ENCODE results near the gene POU2F2.

Gene POU2F2

DNA sequence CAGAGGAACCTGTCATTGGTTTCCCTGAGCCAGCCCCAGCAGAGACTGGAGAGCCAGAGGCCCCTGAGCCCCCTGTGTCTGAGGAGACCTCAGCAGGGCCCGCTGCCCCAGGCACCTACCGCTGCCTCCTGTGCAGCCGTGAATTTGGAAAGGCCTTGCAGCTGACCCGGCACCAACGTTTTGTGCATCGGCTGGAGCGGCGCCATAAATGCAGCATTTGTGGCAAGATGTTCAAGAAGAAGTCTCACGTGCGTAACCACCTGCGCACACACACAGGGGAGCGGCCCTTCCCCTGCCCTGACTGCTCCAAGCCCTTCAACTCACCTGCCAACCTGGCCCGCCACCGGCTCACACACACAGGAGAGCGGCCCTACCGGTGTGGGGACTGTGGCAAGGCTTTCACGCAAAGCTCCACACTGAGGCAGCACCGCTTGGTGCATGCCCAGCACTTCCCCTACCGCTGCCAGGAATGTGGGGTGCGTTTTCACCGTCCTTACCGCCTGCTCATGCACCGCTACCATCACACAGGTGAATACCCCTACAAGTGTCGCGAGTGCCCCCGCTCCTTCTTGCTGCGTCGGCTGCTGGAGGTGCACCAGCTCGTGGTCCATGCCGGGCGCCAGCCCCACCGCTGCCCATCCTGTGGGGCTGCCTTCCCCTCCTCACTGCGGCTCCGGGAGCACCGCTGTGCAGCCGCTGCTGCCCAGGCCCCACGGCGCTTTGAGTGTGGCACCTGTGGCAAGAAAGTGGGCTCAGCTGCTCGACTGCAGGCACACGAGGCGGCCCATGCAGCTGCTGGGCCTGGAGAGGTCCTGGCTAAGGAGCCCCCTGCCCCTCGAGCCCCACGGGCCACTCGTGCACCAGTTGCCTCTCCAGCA lies 52.1 kb downstream of the POU2F2 start:
- no peak for DNase-seq (ENCODE audit: low read depth)

DNA sequence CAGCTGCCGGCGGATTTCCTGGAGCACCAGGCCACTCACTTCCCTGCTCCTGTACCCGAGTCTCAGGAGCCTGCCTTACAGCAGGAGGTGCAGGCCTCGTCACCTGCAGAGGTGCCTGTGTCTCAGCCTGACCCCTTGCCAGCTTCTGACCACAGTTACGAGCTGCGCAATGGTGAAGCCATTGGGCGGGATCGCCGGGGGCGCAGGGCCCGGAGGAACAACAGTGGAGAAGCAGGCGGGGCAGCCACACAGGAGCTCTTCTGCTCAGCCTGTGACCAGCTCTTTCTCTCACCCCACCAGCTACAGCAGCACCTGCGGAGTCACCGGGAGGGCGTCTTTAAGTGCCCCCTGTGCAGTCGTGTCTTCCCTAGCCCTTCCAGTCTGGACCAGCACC lies 53.0 kb downstream of the POU2F2 start:
- DNase-seq (ENCODE audit: low read depth): no peak

- DNase-seq (ENCODE audit: low read depth): no peak
These were observed 53.5 kb downstream of the POU2F2 start for GRCh38 chr19:42078538-42079275.

DNA sequence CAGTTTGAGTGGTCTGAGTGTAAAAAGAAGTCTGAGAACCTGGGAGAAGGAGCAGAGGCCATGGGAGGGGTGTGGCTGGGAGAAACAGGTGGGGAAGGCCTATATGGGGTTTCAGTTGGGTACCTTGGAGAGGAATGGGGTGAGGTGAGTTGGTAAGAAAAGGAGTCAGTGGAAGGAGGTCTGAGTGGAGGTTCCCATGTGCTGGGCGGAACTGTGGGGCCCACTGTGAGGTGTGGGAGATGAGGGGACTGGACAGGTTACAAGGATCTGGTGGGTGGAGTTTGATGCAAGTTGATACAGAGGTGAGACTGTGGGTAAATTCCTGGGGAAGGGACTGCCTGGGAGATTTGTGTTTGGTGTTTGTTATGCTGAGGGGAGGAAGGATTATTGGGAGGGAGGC lies 54.2 kb downstream of the POU2F2 start:
- DNase-seq (ENCODE audit: low read depth): no peak

- DNase-seq (ENCODE audit: low read depth): no peak
These were observed 55.8 kb downstream of the POU2F2 start for GRCh38 chr19:42076380-42076944.

- peak; percentile 96 for DNase-seq (ENCODE audit: low read depth)
These were observed 56.4 kb downstream of the POU2F2 start, which contains the start of gene ZNF574 for GRCh38 chr19:42075616-42076379. Gene ZNF574 (plus strand): TSS chr19:42076166. CDS start chr19:42078607, 2,441 bp downstream.

DNA sequence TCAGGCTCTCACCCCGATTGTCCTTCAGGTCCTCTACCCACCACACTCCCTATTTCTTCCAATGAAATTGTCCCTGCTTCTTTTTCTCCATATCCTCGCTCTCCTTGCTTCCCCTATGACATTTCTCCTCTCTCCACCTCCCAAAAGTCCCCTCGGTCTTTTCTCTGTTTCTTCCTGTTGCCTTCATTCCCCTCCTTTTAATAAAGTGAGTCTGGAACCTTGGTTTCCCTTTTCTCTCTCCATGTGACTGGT lies 57.0 kb downstream of the POU2F2 start:
- DNase-seq (ENCODE audit: low read depth): no peak

DNA sequence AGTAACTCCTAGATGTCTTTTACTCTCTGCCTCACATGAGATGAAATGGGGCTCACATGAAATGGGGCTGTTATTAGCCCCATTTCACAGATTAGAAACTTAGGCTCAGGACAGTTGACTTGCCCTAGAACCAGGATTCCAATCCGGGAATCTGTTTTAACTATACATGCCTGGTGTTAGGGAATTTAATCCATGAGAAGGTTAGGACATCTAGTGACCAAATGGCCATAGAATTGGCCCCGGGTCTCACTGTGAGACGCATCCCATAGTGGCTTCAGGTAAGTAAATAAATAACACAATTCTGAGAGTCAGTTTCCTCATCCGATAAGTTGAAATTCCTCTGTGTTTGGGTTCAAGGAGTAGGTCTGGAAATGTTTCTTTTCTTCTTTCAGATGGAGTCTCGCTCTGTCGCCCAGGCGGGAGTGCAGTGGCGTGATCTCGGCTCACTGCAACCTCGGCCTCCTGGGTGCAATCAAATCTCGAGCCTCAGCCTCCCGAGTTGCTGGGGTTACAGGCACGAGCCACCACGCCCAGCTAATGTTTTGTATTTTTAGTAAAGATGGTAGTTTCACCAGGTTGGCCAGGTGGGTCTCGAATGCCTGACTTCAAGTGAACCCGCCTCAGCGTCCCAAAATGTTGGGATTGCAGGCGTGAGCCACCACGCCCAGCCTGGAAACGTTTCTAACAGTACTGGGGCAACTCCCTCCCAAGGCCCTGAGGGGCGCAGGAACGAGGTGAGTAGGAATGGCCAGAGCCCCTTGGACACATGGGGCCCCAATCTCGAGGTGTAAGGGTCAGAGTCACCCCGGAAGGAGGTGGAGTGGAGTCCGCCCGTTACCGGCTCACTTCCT lies 57.5 kb downstream of the POU2F2 start:
- no peak for DNase-seq (ENCODE audit: low read depth)

- no peak for DNase-seq (ENCODE audit: low read depth)
These were observed 61.0 kb downstream of the POU2F2 start for GRCh38 chr19:42071247-42071646.

DNA sequence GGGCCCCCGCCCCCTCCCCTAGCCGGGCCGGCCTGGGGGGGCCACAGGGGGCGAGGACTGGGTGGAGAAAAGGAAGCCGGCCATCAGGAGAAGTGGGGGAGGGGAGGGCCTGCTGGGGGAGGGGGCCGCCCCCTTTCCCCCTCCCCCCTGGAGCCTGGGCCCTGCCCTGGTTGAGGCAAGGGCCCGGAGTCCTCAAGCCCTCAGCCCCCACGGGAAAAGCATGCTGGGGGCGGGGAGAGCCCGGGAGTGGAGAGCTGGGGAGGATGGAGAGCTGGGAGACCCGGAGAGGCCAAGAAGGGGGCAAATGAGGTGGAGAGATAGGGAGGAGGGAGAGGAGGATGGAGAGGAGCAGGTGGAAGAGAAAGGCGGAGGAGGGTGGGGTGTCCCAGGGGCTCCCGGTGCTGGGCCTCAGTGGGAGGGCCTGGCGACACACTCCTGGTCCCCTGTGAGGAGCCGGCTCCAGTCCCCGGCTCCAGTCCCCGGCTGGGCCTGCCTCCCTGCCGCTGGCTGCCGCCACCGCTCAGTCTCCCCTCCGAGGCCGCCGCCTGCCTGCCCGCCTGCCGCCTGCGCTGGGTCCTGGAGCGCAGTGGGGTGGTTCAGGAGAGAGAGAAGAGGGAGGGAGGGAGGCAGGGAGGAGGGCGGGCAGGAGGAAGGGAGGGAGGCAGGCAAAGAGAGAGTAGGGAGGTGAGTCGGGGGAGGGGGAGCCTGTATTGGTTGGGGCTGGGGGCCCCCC lies 62.5 kb downstream of the POU2F2 start, which contains the start of gene GRIK5:
GRIK5 (minus strand) TSS at position 588 of the 733 bp plus-strand sequence. CDS start 4,436 bp downstream, outside the sequence.
- DNase-seq (ENCODE audit: low read depth): no peak

- no peak for DNase-seq (ENCODE audit: low read depth)
These were observed 63.3 kb downstream of the POU2F2 start for GRCh38 chr19:42068756-42069571.

- no peak for DNase-seq (ENCODE audit: low read depth)
These were observed 63.9 kb downstream of the POU2F2 start for GRCh38 chr19:42068361-42068755.

DNA sequence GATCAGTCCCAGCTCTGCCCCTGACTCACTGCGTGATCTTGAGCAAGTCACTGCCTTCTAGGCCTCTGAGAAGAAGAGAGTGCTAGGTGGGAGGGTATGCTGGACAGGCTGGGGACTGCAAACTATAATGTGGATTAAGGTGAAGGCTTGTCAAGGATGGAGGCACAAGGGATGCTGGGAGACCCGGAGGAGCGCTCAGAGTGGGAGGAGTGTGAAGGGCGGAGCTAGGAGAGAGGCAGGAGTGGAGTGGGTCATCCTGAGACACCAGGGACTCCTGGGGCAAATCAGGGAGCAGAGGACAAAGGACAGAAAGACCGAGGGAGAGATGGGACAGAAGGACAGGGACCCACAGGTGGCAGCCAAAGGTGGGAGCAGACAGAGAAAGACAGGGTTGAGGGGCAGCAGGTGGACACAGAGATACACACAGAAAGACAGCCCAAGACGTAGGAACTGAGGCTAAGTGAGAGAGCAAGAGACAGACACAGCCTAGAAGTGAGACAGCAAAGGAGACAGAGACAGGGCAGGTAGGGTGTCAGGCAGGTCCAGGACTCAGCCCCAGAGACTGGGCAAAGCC lies 64.8 kb downstream of the POU2F2 start:
- no peak for DNase-seq (ENCODE audit: low read depth)

DNA sequence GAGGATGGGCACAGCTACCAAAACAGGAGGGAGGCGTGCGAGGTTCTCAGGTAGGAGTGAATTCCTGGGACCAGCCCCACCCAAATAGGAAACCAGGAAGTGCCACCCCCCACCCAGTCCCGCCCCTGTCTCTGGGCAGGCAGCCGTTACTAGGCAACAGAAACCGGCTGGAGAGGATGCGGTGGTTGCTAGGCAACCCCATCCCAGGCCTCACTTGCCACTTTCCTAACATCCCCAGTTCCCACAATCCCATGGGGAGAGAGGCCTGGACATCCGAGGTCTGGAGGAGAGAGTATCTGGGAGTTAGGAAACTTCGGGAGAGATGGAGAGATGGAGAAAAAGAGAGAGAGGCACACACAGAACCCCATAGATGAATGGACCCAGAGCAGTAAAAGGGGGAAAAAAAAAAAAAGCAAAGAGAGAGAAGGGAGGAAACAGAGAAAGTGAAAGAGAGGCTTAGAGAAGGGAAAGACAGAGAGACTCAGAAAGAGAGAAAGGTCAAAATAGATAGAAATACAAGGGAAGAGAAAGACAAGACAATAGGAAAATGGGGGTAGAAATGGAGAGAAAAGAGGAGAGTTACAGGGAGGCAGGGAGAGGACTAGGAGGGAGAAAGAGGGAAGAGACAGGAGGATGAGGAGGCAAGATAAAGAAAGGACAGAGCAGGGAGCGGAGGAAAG lies 66.0 kb downstream of the POU2F2 start:
- no peak for DNase-seq (ENCODE audit: low read depth)

GRCh38 chr19:42065511-42065910 lies 66.7 kb downstream of the POU2F2 start:
- DNase-seq (ENCODE audit: low read depth): no peak

DNA sequence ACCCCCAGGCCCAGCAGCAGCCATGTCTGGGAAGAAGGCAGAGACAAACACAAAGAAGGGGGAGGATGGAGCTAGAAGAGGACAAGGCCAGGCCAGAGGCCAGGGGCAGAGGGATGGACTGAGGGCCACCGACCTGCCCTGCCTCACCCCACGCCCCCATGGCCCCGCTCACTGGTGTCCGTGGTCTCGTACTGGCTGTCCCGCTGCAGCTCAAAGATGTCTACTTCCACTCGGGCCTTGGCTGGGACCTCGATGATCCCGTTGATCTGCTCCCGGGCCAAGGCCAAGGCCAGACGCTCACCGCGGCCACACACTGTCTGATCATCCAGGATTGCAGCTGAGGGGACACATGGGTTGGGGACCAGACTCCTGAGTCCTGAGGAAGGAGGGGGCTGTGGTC lies 67.2 kb downstream of the POU2F2 start:
- no peak for DNase-seq (ENCODE audit: low read depth)

GRCh38 chr19:42064432-42064831 lies 67.8 kb downstream of the POU2F2 start:
- DNase-seq (ENCODE audit: low read depth): no peak

- DNase-seq (ENCODE audit: low read depth): no peak
These were observed 69.9 kb downstream of the POU2F2 start for GRCh38 chr19:42062381-42062780.

- no peak for DNase-seq (ENCODE audit: low read depth)
These were observed 72.1 kb downstream of the POU2F2 start for GRCh38 chr19:42060117-42060516.

Data from GM04503 (cell line).